NCI-H526 treated with DMSO at 0.1 percent for 48 hours (cell line): Measurements from ENCODE around the gene HFE.
"Not testable (repeated sequence)": the region's sequence is repeated elsewhere in the genome, so short reads cannot be mapped to it uniquely, and the experiment has no call there.

ENCODE experiments used
- DNase-seq: peaks from one replicate; lab custom pipeline; 2025; lab: John Stamatoyannopoulos, UW

HFE gene

GRCh38 chr6:26087284-26088115 lies at the start of gene HFE:
HFE (plus strand) TSS chr6:26087429; CDS start chr6:26087441, 12 bp downstream.
- DNase-seq: no peak

GRCh38 chr6:26041946-26042345 lies 45.3 kb upstream of the HFE start:
- DNase-seq: no peak

- DNase-seq: no peak
These were observed 43.7 kb upstream of the HFE start for GRCh38 chr6:26043384-26044139.

- DNase-seq: no peak
These were observed 42.8 kb upstream of the HFE start for GRCh38 chr6:26044140-26045064.

GRCh38 chr6:26045065-26045927 lies 41.9 kb upstream of the HFE start:
- DNase-seq: peak; percentile 7

GRCh38 chr6:26045928-26046368 lies 41.3 kb upstream of the HFE start:
- no peak for DNase-seq

GRCh38 chr6:26047329-26047728 lies 39.9 kb upstream of the HFE start:
- DNase-seq: not testable (repeated sequence)

- DNase-seq: no peak
These were observed 38.6 kb upstream of the HFE start for GRCh38 chr6:26048590-26048989.

- DNase-seq: no peak
These were observed 35.4 kb upstream of the HFE start for GRCh38 chr6:26051665-26052310.

GRCh38 chr6:26052762-26053250 lies 34.4 kb upstream of the HFE start:
- not testable (repeated sequence) for DNase-seq

GRCh38 chr6:26053992-26054780 lies 33.0 kb upstream of the HFE start:
- DNase-seq: peak; percentile 38

GRCh38 chr6:26054781-26055718 lies 32.2 kb upstream of the HFE start:
- peak; percentile 89 for DNase-seq

GRCh38 chr6:26055719-26056582 lies 31.3 kb upstream of the HFE start:
- peak; percentile 88 for DNase-seq

- peak; percentile 32 for DNase-seq
These were observed 30.5 kb upstream of the HFE start for GRCh38 chr6:26056583-26057350.

- DNase-seq: peak; percentile 14
These were observed 29.3 kb upstream of the HFE start for GRCh38 chr6:26057899-26058298.

- DNase-seq: not testable (repeated sequence)
These were observed 28.7 kb upstream of the HFE start for GRCh38 chr6:26058477-26059033.
